Measurements from ENCODE around the gene UGT1A8.

GRCh38 chr2:233802132-233802815 is 184.8 kb downstream of the UGT1A8 start:
- TF ChIP-seq, protein P1, sequence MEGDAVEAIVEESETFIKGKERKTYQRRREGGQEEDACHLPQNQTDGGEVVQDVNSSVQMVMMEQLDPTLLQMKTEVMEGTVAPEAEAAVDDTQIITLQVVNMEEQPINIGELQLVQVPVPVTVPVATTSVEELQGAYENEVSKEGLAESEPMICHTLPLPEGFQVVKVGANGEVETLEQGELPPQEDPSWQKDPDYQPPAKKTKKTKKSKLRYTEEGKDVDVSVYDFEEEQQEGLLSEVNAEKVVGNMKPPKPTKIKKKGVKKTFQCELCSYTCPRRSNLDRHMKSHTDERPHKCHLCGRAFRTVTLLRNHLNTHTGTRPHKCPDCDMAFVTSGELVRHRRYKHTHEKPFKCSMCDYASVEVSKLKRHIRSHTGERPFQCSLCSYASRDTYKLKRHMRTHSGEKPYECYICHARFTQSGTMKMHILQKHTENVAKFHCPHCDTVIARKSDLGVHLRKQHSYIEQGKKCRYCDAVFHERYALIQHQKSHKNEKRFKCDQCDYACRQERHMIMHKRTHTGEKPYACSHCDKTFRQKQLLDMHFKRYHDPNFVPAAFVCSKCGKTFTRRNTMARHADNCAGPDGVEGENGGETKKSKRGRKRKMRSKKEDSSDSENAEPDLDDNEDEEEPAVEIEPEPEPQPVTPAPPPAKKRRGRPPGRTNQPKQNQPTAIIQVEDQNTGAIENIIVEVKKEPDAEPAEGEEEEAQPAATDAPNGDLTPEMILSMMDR (IDR thresholded peaks at IDR 0.05) = no peak
- TF ChIP-seq, protein P2, sequence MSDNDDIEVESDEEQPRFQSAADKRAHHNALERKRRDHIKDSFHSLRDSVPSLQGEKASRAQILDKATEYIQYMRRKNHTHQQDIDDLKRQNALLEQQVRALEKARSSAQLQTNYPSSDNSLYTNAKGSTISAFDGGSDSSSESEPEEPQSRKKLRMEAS (IDR thresholded peaks at IDR 0.05; ENCODE audit: low read depth) = no peak
- TF ChIP-seq GATA2 (CRISPR knock-in tag; IDR thresholded peaks at IDR 0.05) (no peak), REST (IDR thresholded peaks at IDR 0.05; ENCODE audit: low read depth, low read length) (no peak), YY1 (IDR thresholded peaks at IDR 0.05; ENCODE audit: low read depth) (no peak), POLR2AphosphoS5 (IDR thresholded peaks at IDR 0.05; ENCODE audit: low read depth, low read length) (no peak), FOXJ3 (CRISPR knock-in tag; IDR thresholded peaks at IDR 0.05) (no peak)

All from SK-N-SH (cell line).